Suppressor macrophage (primary cell): ENCODE results near the gene SLC17A3.

Source experiments
- DNase-seq, 4 experiments: peaks; one replicate each; pipeline ENCODE4 v3.0.0-alpha.2; 2020 to 2022

Gene SLC17A3

DNA sequence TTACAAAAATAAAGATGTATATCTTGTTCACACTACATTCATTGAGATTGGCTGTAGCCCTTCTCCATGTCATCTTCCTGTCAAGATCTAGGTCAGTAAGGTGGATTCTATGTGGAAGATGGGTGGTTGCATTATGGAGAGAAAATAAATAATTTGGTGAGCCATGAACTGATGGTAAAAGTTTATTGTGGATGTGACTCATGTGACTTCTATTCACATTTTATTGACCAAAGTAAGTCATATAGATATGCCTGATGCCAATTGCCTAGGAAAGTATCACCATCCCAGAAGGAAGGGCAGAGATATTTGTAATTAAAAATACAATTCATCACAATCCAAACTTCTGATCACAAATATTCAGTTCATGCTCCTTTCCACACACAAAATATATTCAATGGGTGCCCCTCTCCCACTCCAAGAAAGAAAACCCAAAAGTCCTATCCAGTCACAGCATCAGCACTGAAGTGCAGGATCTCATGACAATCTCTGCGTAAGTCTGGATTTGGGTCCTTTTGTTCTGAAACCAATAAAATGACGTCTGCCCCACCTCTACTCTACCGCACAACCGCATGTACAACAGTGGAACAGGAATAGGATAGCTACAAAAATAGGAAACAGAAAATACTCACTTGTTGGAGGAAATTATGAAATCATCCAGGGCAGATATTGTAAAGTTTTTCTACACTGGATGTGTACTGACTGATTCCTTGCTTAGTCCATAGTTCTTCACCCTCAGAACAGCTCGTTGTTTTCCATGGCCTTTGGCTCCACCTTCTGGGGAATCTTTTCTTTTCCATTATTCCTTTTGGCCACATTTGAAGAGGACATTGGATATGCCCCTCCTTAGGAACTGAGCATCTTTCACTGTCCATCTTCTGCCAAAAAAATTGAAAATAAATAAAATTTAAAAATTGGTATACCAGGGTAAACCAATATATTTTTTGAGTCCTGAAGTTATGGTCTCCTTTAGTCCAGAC lies 16.1 kb upstream of the SLC17A3 start:
- DNase-seq: peak; percentile 41 to 57 (median 50)

DNA sequence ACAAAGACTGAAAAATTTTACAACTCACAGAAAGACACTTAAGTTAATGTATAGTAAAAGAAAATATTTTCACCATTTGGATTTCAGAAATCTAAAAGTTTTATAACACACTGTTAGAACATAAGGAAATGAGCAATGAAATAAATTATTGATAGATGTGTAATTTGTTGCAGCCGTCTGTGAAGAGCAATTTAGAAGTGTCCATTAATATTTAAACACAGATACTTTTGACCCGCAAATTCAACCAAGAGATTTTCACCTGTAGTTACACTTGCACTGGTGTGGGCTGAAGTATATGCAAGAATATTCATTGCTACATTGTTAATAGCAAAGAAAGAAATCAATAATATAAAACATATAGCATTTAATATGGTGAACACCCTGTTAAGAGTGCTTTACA lies 14.6 kb upstream of the SLC17A3 start:
- no peak for DNase-seq

DNA sequence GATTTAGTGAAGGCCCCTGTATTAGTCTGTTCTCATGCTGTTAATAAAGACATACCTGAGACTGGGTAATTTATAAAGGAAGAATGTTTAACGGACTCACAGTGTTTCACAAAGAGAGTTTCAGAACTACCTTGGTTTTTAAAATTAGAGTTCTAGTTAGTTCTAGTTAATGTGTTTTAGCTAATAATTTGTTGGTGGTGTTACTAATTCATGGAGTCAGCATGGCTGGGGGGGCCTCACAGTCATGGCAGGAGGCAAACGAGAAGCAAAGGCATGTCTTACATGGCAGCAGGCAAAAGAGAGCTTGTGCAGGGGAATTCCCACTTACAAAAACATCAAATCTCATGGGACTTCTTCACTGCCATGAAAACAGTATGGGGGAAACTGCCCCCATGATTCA lies 12.0 kb upstream of the SLC17A3 start:
- no peak for DNase-seq

DNA sequence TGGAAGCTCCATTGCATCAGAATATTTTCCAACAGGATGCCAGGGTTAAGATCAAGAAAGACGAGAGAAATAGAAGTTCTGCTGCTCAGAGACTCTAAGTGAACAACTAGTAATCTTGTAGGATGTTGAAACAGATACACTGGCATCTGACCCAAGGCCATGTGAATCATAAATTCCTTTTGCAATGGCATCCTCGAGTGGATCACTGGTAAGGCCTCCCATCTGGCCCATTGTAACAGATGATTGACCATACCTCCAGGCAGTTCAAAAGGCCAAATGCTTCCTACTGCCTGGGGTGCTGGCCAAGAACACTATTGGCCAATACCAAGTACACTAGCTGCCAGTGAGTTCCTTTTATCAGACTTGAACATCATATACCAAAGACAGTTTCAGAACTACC lies 9.9 kb upstream of the SLC17A3 start:
- DNase-seq: peak; percentile 39 to 70 (median 44)

DNA sequence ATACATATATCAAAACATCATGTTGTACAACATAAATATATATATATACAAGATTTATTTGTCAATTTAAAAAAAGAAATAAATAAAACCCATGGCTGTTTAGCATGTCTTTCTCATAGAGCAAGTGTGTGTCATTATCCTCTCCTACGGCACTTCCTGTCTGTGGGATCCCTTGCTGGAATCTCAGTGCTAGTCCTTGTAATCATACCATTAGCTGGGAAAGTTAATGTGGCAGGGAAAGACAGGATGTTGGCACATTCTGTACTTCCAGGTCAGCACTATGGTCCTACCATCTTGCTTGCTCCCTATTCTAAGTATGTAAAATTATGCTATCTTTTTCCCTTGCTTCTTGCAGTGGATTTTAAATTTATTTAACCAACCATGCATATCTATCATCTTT lies 9.5 kb upstream of the SLC17A3 start:
- DNase-seq: no peak

DNA sequence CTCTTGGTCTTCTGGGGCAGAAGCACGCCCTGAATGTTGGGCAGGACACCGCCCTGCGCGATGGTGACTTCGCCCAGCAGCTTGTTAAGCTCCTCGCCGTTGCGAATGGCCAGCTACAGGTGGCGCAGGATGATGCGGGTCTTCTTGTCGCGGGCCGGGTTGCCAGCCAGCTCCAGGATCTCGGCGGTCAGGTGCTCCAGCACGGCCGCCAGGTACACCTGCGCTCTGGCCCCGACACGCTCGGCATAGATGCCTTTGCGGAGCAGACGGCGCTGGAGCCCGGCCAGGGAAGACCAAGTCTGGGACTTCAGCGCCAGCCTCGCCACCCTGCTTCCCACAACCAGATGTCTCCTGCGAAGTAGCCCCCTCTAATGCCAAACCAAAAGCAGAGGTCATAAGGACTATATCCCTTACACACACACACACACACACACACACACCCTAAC lies 8.0 kb upstream of the SLC17A3 start:
- DNase-seq: peak in 2 of 4 experiments; percentile 31 to 34

DNA sequence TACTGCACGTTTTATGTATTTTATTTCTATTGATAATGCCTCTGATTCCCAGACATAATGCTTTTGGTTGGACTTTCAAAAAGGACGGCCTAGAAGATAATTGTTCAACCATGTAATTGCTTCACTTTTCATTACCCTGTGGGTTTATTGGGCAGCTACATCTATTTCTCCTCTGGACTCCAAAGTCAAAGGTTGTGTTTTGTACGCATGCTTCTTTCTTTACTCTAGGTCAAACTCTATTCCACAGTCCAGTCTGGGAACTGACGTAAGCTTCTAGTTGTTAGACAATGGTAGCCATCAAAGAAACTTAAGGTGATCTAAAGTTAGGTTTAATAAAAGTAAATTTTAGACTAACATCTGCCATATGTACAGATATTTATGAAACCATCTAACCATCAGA lies 6.6 kb upstream of the SLC17A3 start:
- DNase-seq: no peak

DNA sequence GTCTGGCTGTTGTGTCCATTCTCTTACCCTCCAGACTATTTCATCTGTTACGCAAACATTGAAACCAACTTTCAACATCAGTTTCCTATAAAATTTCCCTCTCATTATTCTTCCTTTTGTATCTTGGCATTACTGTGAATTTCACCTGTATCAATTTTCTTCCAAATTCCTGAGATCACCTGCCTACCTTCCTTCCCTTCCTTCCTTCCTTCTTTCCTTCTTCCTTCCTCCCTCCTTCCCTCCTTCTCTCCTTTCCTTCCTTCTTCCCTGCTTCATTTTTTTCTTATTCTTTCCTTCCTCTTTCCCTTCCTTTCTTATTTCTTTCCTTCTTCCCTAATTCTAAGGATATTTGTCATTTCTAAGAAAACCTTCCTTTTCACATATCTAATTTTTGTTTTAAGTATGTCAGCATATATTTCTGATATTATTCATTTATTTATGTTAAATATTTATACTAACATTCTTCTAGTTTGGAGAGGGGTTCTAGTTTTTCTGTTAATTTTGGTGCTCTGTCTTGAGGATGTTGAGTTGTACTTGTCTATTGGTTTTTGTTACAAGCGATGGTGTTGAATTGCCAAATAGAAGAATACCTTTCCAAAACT lies 4.8 kb upstream of the SLC17A3 start:
- no peak for DNase-seq

DNA sequence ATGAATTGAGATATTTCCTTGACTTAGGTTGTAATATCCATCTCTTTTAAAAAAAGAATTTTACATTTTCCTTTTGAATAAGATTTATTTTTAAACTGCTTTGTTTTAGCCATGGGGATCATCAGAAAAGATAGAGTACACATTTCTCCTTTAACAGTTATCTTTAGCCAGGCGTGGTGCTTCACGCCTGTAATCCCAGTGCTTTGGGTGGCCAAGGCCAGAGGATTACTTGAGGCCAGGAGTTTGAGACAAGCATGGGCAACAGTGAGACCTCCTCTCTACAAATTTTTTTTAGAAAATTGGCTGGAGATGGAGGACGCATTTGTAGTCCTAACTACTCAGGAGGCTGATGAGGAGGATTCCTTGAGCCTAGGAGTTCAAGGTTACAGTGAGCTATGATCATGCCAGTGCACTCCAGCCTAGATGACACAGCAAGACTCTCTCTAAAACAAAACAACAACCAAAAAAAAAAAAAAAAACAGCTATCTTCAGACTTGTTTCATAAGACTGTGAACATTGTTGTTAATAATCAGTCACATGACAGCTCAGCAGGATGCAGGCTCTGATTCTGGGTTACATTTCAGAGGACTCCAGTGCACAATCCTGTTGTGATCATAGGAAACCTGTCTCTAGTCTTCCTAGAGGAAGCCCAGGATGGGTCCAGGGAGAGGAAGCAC lies 2.0 kb upstream of the SLC17A3 start:
- peak in 1 of 4 experiments; percentile 16 for DNase-seq

DNA sequence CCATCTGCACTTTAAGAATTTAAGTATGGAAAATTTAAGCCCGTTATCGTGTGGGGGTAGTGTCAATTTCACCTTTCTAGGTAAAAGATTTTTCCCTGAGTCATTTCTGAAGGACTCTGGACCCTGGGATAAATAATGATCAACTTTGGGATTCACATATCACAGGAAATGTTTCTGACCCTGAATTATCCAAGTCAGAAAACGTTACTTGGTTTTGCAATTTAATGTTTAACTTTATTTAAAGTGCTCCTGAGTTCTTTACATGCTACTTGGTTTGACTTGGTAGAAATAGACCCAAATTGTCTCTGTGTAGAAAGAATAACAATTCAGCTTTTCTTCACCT lies 1.5 kb upstream of the SLC17A3 start:
- no peak for DNase-seq

DNA sequence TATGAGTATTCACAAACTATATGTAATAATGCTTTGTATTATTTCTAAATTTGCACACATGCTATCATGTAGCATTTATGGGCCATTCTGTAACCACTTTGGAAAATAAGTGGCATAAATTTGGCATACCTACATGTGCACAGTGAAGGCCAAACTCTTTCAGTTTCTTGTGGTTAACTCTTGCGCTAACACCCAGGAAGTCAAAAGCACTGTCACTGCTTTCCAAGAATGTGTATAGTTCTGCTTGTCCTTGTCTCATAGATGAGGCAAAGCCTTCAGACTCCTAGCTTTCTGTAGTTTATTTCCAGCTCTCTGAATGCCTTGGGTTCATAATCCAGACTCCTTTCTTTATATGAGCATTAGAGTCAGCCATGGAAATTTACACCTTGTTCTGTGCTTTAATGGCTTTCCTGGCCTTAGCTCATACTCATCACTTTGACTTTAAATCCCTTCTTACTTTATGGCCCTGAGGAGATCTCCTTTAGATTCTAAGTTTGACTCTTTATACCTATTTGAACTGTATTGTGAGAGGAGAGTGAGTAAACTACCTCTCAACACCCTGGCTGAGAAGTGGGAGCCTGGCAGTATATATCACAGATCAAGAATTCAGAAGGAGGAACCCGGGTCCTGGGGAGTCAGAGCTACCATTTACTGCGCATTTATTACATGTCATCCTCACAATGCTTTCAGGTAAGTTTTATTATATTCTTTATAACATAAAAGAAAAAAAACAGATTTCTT lies 949 bp upstream of the SLC17A3 start:
- peak in 3 of 4 experiments; percentile 50 to 61 (median 52) for DNase-seq

DNA sequence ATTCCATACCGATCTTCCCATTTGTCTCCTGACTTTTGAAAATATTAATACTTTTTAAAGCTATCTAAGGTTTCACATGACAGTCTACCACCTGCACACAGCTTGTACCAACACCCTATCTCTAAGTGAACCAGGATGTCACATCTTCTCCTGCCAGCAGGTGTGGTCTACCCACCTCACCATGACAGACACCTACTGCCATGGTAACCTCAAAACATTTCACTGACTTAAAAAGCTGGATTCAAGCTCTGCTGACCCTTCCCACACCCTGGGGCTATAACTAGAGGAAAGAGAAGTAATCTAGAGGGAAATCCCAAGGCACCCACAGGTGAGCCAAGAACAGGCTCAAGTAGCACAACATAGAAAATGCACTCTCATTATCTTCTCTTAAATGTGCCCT lies 1.2 kb downstream of the SLC17A3 start:
- DNase-seq: no peak

DNA sequence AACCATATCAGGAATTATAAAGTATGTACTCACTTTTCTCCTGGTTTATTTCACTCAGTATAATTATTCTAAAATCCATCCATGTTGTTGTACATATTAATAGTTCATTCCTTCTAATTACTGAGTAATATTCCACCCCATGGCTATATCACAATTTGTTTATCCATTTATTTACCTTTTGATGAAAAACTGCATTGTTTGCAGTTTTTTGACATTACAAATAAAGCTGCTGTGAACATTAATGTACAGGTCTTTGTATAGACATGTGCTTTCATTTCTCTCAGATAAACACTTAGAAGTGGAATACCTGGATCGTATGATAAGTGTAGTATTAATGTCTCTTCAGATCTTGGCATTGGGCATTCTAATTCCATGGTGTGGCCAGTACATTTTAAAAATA lies 4.2 kb downstream of the SLC17A3 start:
- no peak for DNase-seq

DNA sequence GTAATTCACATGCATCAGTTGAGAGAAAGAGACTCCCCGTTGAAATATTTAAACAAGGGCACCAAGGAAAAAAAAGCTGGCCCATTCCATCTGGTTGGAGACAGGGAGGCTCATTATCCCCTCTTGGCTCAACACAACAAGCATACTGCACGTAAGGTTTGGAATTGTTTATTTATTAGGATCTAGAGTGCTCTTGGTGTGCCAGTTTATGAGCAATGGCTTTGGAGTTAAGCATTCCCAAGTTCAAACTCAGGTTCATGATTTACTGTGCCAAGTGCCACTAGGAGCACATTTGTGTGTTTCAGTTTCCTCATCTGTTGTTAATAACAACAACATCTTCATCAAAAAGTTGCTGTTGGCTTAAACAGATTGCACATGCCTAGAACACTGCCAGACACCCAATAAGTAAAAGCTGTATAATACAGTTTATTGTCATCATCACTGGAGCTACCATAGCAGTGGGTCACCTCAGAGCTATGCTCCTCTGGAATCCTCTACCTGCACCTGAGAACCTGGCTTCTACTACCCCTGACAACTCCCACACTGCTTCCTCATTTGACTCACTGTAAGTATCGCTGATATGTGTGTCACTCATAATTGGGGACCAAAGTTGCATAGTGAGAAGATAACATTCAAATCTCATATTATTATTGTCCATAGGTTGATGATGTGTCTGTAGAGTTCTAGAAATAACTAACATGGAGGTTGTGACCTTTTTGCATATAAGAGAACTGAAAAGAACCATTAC lies 5.4 kb downstream of the SLC17A3 start:
- no peak for DNase-seq

DNA sequence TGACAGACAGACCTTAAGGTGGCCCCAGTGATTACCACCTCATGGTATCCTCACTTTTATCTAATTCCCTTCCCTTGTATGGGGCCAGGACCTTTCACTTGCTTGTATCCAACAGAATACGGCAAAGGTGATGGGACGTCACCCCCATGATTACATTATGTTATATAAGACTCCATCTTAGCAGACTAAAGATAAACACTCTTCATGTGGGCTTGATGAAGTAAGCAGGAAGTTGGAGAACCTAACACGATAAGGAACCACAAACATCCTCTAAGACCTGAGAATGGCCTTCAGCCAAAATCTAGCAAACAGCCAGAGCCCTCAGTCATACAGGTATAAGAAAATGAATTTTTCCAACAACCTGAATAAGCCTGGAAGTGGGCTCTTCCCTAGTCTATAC lies 8.0 kb downstream of the SLC17A3 start:
- no peak for DNase-seq

DNA sequence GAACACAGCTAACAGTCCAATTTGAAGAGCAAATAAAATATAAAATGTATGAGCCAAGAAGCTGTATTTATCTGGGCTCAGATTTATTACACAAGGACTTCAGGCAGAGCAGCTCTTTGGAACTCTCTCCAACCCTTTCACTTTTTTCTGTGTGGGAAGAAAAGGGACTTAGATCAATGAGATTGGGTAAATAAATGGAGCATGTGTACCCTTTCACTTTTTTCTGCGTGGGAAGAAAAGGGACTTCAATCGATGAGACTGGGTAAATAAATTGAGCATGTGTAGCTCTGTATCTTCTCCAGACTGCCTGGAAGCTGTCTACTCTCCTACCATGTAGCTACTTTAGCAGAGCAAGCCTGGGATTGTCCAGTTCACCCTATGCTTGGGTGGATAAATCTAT lies 10.7 kb downstream of the SLC17A3 start:
- no peak for DNase-seq

DNA sequence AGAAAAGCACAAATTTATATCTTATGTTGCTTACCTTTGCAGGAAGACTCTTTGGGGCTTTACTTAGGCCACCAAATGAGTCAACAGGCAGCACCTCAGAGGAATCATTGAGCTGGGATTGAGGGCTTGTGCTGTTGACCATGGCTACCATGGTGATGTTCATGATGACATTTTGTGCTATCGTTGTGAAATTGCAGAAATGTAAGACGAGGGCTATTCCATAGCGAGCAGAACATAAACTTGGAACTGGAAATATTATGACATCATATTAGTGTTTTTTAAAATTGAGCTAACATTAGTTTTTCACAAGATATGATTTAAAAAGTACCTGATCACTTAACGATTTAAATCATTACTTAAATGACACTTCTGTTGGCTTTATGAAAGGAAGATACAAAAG lies 11.8 kb downstream of the SLC17A3 start:
- DNase-seq: no peak

DNA sequence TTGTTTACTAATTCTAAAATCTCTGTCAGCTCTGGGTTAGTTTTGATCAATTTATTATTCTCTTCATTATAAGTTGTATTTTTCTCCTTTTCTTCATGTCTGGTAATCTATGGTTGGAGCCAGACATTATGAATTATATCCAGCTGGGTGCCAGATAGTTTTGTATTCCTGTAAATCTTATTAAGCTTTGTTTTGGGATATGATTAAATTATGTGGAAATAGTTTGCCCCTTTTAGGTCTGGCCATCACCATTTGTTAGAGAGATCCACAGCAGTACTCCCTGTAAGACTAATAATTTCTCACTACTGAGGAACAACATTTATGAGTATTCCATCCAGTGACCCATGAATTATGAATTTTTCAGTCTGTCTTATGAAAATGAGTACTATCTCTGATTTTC lies 21.3 kb downstream of the SLC17A3 start:
- no peak for DNase-seq

DNA sequence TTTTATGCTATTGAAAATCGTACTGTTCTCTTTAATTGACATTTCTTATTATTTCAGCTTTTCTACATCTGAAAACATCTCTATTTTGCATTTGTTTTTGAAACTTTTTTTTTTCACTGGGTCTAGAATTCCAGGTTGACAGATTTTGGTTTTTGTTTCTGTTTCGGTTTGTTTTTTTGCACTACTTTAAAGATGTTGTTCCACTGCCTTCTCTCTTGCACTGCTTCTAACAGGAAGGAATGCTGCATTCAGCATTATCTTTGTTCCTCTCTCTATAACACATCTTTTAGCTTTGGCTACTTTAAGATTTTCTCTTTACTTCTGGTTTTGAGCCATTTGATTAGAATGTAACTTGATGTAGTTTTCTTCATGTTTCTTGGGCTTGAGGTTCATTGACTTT lies 22.1 kb downstream of the SLC17A3 start:
- peak in 1 of 4 experiments; percentile 12 for DNase-seq

DNA sequence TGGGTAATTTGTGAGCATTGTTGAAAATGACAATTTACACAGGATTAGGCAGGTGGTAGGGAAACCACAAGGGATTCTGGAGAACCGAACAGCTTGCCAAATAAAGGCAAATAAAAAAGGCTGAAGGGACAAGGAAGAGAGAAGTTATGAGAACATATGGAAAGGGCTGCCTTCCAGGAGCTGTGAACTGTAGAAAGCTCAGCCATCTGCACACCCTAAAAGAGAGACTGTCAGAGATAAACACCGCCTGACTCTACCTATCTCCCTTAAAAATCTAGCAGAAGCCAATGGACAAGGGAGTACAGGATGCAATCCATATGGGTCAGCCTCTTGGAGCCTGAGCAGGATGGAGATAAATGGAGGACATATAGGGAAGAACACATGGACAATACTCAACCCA lies 29.5 kb downstream of the SLC17A3 start:
- DNase-seq: no peak

DNA sequence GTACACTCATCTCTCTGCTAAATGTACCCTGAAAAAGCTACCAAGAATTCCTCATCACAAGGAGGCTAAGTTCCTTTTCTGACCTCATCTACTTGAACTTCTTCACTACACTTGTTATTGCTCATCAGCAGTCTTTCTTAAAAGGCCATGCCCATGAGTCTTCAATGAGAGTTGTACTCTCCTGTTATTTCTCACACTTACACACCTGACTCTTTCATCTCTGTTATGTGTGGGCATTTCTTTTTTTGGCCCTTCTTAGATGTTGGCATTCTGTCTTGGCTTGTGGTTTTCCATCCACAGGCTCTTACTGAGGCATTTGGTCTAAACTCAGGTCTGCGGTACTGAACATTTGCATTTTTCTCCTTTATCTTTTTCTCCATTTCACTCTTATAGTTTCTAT lies 31.5 kb downstream of the SLC17A3 start:
- DNase-seq: no peak
